Tibial artery (tissue), 4 donors: ENCODE measurements around the gene MBNL3.

ENCODE experiments used
- DNase-seq, 2 donors: peaks; one replicate each; pipeline ENCODE4 v3.0.0-alpha.2; 2019
- H3K27ac ChIP-seq, 2 donors: fragments of 200-600 bp; sonication (generic) in 1 of 2; 1 replicate in 1 of 2; 2 replicates in 1 of 2; pipeline ENCODE4 v1.5.1; 2018 to 2019; ENCODE audit warnings: mild to moderate bottlenecking in 1 of 2
- H3K27me3 ChIP-seq, 2 donors: fragments of 200-600 bp; sonication (generic) in 1 of 2; one replicate each; pipeline versions ENCODE4 v1.5.1 to v1.6.0; 2016 to 2019
- H3K36me3 ChIP-seq, 3 donors: fragments of 200-600 bp; sonication (generic) in 2 of 3; one replicate each; pipeline ENCODE4 v1.5.1; 2016 to 2019; ENCODE audit warnings: mild to moderate bottlenecking in 2 of 3
- H3K4me1 ChIP-seq, 4 donors: fragments of 200-600 bp; sonication (generic) in 2 of 4; 1 replicate in 3 of 4; 2 replicates in 1 of 4; pipeline ENCODE4 v1.5.1; 2016 to 2019
- H3K4me3 ChIP-seq, 2 donors: fragments of 200-600 bp; sonication (generic) in 1 of 2; 1 replicate in 1 of 2; 2 replicates in 1 of 2; pipeline ENCODE4 v1.5.1; 2018 to 2019; ENCODE audit warnings: mild to moderate bottlenecking in 2 of 2
- H3K9me3 ChIP-seq, 3 donors: fragments of 200-600 bp; sonication (generic) in 1 of 3; one replicate each; pipeline ENCODE4 v1.5.1; 2016 to 2019
- intact Hi-C: fragments of 100-400 bp; cut with DNase I; formaldehyde crosslinking; loops from one replicate; pipeline ENCODE4 v1.15.0; 2023; ENCODE audit warnings: low total_unique reads
- TF ChIP-seq, protein P1 (sequence below), 2 experiments: fragments of 200-600 bp in 1 of 2; fragments of 450-650 bp in 1 of 2; IDR thresholded peaks; one replicate each; pipeline ENCODE4 v1.5.1; 2017 to 2019; ENCODE audit warnings: antibody characterized with exemption in 2 of 2, mild to moderate bottlenecking in 1 of 2, moderate library complexity in 1 of 2

The MBNL3 gene

DNA sequence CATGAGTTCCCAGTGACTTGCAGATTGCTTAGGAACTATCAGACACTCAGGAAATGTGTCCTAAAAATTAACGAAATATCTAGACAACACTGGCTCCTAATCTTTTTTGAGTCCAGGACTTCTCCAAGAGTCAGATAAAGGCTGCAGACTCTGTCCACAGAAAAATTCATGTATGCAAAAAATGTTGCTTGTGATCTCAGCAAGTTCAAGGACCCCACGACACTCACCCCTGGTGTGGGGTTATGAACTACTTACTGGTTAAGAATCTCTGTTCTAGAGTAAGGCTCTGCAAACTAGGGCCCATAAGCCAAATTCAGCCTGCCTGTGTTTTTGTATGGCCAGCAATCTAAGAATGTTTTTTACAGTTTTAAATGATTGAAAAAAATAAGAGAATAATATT is 93.2 kb downstream of the MBNL3 start:
- no peak overlapping the region for H3K4me3 ChIP-seq
- no peak overlapping the region for H3K27ac ChIP-seq
- no peaks in the 10 kb centered on the region for H3K4me1 ChIP-seq
- TF ChIP-seq, protein P1, sequence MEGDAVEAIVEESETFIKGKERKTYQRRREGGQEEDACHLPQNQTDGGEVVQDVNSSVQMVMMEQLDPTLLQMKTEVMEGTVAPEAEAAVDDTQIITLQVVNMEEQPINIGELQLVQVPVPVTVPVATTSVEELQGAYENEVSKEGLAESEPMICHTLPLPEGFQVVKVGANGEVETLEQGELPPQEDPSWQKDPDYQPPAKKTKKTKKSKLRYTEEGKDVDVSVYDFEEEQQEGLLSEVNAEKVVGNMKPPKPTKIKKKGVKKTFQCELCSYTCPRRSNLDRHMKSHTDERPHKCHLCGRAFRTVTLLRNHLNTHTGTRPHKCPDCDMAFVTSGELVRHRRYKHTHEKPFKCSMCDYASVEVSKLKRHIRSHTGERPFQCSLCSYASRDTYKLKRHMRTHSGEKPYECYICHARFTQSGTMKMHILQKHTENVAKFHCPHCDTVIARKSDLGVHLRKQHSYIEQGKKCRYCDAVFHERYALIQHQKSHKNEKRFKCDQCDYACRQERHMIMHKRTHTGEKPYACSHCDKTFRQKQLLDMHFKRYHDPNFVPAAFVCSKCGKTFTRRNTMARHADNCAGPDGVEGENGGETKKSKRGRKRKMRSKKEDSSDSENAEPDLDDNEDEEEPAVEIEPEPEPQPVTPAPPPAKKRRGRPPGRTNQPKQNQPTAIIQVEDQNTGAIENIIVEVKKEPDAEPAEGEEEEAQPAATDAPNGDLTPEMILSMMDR (IDR thresholded peaks at IDR 0.05) = no peak
- no peaks in the 10 kb centered on the region for H3K9me3 ChIP-seq
- no peak for DNase-seq
- intact Hi-C loops = no loop called here
- H3K27me3 ChIP-seq = no peaks in the 10 kb centered on the region
- H3K36me3 ChIP-seq = no peaks in the 10 kb centered on the region

DNA sequence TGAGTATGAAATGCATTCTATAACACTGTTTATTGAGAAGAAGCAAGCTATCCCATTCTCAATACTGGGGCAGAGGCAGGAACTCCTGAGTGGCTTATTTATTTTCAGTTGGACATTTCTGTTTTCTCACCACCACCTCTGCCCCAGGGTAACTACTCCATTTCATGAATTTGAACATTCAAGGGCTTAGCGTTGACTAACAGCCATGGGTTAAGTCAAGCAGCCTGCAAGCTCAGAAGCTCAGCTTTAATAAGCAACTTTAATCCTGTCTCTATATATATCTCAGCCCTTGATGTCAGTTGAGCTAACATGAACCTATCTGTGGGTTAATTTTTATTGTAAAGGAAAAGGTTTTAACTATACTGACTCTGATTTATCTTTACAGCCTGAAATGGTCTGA is 93.8 kb downstream of the MBNL3 start:
- TF ChIP-seq, protein P1 (IDR thresholded peaks at IDR 0.05) = no peak
- H3K27me3 ChIP-seq = no peaks in the 10 kb centered on the region
- H3K27ac ChIP-seq = no peak overlapping the region
- intact Hi-C loops = no loop called here
- DNase-seq = no peak
- H3K4me3 ChIP-seq = no peak overlapping the region
- no peaks in the 10 kb centered on the region for H3K4me1 ChIP-seq
- H3K36me3 ChIP-seq = no peaks in the 10 kb centered on the region
- H3K9me3 ChIP-seq = no peaks in the 10 kb centered on the region

- H3K4me1 ChIP-seq = no peaks in the 10 kb centered on the region
- DNase-seq = no peak
- intact Hi-C loops = no loop called here
- no peaks in the 10 kb centered on the region for H3K9me3 ChIP-seq
- no peak overlapping the region for H3K4me3 ChIP-seq
- H3K27ac ChIP-seq = no peak overlapping the region
- H3K36me3 ChIP-seq = no peaks in the 10 kb centered on the region
- TF ChIP-seq, protein P1 (IDR thresholded peaks at IDR 0.05) = no peak
- H3K27me3 ChIP-seq = no peaks in the 10 kb centered on the region
Measured at GRCh38 chrX:132394591-132394990, 94.2 kb downstream of the MBNL3 start.

DNA sequence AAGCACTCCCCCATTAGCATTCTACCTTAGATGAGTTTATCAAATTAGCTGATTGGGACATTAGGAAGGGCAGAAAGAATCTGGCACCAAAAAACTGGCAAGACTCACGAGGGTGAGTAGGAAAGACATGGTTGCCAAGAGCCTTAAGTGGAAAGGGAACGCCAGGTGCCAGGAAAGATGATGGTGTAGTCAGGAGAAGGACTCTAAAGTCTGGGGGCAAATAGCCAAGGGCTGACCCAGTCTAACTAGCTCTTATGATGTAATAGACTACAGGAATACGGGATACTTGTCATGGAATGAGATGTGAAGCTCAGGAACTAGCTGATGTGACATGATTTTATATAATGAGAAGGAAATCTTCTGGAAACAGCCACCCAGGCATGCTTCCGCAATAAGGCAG is 94.8 kb downstream of the MBNL3 start:
- intact Hi-C loops = no loop called here
- Histone ChIP-seq H3K36me3 (no peaks in the 10 kb centered on the region), H3K4me1 (no peaks in the 10 kb centered on the region), H3K27me3 (no peaks in the 10 kb centered on the region), H3K4me3 (no peak overlapping the region), H3K27ac (no peak overlapping the region), H3K9me3 (no peaks in the 10 kb centered on the region)
- TF ChIP-seq, protein P1 (IDR thresholded peaks at IDR 0.05) = no peak
- no peak for DNase-seq

DNA sequence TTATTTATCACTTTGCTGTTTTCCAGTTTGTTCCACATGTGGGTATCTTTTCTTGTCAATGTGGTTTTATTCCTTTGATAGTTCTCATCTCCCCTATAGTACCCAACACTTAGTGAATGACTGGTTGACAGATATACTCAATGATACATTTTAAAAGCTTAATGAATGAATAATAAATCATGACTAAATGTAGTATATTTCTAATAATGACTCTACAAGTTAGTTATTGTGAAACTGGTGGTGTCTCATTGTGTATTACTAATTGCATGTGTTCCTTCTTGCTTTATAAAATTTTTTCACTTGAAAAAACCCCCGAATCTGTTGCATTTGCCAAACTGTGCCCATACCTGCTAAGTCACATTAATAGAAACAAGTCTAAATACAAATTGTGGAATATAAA is 95.4 kb downstream of the MBNL3 start:
- no peaks in the 10 kb centered on the region for H3K4me1 ChIP-seq
- H3K4me3 ChIP-seq = no peak overlapping the region
- no peak overlapping the region for H3K27ac ChIP-seq
- TF ChIP-seq, protein P1 (IDR thresholded peaks at IDR 0.05) = no peak
- H3K36me3 ChIP-seq = no peaks in the 10 kb centered on the region
- no peaks in the 10 kb centered on the region for H3K27me3 ChIP-seq
- no peaks in the 10 kb centered on the region for H3K9me3 ChIP-seq
- no peak for DNase-seq
- intact Hi-C loops = no loop called here

DNA sequence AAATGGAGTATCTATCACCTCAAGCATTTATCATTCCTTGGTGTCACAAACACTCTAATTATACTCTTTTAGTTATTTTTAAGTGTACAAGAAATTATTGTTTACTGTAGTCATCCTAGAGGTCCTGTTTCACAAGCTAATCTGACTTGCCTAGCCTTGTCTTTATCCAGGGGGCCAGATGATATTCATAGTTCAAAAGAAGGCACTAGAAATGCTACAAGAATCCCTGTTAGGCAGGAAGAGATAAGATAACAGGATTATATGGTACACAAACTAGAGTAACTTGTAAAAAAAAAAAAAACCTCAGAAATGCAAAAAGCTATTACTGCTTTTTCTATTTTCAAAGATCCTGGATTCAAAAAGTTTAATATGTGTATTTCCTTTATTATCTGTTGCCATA is 95.8 kb downstream of the MBNL3 start:
- intact Hi-C loops = no loop called here

More for the DNA sequence above, 95.8 kb downstream of the MBNL3 start:
- TF ChIP-seq, protein P1 (IDR thresholded peaks at IDR 0.05) = no peak
- H3K9me3 ChIP-seq = no peaks in the 10 kb centered on the region
- no peaks in the 10 kb centered on the region for H3K4me1 ChIP-seq
- DNase-seq = no peak
- no peak overlapping the region for H3K4me3 ChIP-seq
- H3K27me3 ChIP-seq = no peaks in the 10 kb centered on the region
- no peak overlapping the region for H3K27ac ChIP-seq
- H3K36me3 ChIP-seq = no peaks in the 10 kb centered on the region
